ENCODE data around the gene NDOR1. TPM values are rescaled to one million over a fixed set of nuclear protein-coding genes. Genes with fewer than 3 reads are reported as not detected.

Gene NDOR1
- polyA plus RNA-seq (2013, experiment 1 of 2), result 16.1 TPM
- 15.4 TPM for polyA plus RNA-seq (2013, experiment 2 of 2)

DNA sequence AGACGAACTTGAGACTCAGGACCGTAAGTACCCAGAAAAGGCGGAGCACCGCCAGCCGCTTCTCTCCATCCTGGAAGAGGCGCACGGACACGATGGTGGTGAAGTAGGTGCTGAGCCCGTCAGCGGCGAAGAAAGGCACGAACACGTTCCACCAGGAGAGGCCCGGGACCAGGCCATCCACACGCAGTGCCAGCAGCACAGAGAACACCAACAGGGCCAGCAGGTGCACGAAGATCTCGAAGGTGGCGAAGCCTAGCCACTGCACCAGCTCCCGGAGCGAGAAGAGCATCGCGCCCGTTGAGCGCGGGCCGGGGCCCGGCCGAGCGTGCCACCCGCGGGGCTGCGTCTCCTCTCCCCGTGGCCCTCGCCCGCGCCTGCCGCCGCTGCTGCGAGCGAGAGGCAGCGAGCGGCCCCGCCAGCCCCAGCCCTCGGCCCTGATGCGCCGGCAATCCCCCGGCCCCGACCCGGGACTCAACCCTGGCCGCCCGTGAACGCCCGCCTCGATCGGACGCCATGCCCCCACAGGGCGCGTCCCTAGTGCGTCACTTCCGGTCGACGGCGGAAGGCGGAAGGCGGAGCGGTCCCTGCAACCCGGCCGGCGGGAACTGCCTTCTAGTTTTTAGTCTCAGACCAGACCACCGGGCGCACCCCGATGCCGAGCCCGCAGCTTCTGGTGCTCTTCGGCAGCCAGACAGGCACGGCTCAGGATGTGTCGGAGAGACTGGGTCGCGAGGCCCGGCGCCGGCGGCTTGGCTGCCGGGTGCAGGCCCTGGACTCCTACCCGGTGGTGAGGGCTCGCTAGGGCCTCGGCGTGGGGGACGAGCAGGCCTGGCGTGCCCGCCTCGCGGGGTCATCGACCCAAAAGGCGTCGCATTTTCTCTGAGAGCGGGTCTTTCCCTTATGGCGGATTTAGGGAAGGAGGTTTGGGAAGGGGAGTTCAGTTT, at the start of gene NDOR1, which contains the start of gene TMEM203:
TSS of gene NDOR1 (plus strand) at position 575 of the 944 bp plus-strand sequence. CDS start at position 653, 78 bp downstream.
TSS of gene TMEM203 (minus strand) at position 523 of the 944 bp plus-strand sequence. CDS start at position 289, 234 bp downstream.
- H3K4me2 ChIP-seq (ENCODE audit: insufficient read depth, low read length, poor library complexity, severe bottlenecking), result peak within 1 kb of the TSS; percentile 81
- H3K79me1 ChIP-seq (ENCODE audit: low read depth, low read length), result peaks cover 10% of the 10 kb centered on the region
- peak within 1 kb of the TSS; percentile 99 for H3K23ac ChIP-seq (ENCODE audit: low read depth, low read length, poor library complexity)
- H3K27ac ChIP-seq (replicated peaks; ENCODE audit: low read length), result no peak within 1 kb of the TSS
- H4K8ac ChIP-seq (ENCODE audit: low read depth, low read length), result no peak within 1 kb of the TSS
- no peak within 1 kb of the TSS for H2BK15ac ChIP-seq (ENCODE audit: low read length)
- no peak within 1 kb of the TSS for H2BK120ac ChIP-seq (ENCODE audit: low read depth, low read length)
- H3K9me3 ChIP-seq (replicated peaks in 1 of 2; ENCODE audit: control insufficient read depth in 2 of 2, insufficient read depth in 1 of 2, low read depth in 1 of 2, low read length in 2 of 2), result peaks cover 0 to 1% of the 10 kb centered on the region in 2 donors
- no peak within 1 kb of the TSS for H3K4ac ChIP-seq (ENCODE audit: low read length)
- peak within 1 kb of the TSS; percentile 88 for H2AFZ ChIP-seq (ENCODE audit: low read length)
- no peak within 1 kb of the TSS for H4K91ac ChIP-seq (ENCODE audit: low read depth, low read length, poor library complexity)
- DNase-seq (ENCODE audit: low spot score), result peak; percentile 86
- no peaks in the 10 kb centered on the region for H3K27me3 ChIP-seq (ENCODE audit: control insufficient read depth in 3 of 3, insufficient read depth in 3 of 3, low read depth in 1 of 3, low read length in 3 of 3)
- H2BK12ac ChIP-seq (ENCODE audit: low read length), result no peak within 1 kb of the TSS
- H3K36me3 ChIP-seq (replicated peaks in 1 of 2; ENCODE audit: control insufficient read depth in 2 of 2, insufficient read depth in 2 of 2, low read length in 2 of 2), result peaks cover 12 to 38% of the 10 kb centered on the region in 2 donors
- no CpG with 5 or more reads among the region's 98 CpGs for WGBS, 2 donors (ENCODE audit: extremely low coverage in 2 of 2, insufficient read length in 2 of 2, insufficient replicate concordance in 1 of 2)
- H3K9ac ChIP-seq (ENCODE audit: low read depth, low read length, poor library complexity), result peak within 1 kb of the TSS; percentile 95
- H3K18ac ChIP-seq (ENCODE audit: low read length), result peak within 1 kb of the TSS; percentile 92
- H2BK5ac ChIP-seq (ENCODE audit: low read length), result peak within 1 kb of the TSS; percentile 83
- H3K14ac ChIP-seq (ENCODE audit: low read length), result no peak within 1 kb of the TSS
- H3K4me3 ChIP-seq (ENCODE audit: low read length in 2 of 2), result peak within 1 kb of the TSS; percentile 92 to 99
- peak within 1 kb of the TSS; percentile 92 for H2AK5ac ChIP-seq (ENCODE audit: low read depth, low read length)
- peaks cover 18 to 21% of the 10 kb centered on the region in 2 donors for H3K4me1 ChIP-seq (ENCODE audit: control insufficient read depth in 2 of 2, insufficient read depth in 1 of 2, low read depth in 1 of 2, low read length in 2 of 2)

DNA sequence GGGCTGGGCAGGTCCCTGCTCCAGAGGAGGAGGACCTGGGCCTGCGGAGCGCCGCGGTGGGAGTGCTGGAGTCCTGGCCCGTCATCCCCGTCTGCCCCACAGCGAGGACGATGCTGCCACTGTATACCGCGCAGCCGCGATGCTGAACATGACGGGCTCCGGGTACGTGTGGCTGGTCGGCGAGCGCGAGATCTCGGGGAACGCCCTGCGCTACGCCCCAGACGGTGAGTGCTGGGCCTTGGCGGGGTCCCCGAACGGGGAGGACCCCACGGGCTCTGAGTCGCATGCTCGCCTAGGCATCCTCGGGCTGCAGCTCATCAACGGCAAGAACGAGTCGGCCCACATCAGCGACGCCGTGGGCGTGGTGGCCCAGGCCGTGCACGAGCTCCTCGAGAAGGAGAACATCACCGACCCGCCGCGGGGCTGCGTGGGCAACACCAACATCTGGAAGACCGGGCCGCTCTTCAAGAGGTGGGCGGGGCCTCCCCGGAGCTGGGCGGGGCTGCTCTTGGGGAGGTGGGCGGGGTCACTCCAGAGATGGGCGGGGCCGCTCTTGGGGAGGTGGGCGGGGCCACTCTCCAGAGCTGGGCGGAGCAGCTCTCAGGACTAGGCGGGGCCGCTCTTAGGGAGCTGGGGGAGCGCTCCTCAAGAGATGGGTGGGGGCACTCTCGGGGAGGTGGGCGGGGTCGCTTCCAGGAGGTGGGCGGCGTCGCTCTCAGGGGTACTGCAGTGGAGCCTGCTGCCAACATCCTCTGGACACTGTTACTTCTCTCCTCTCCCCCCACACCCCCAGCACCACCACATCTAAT, 48.7 kb upstream of the NDOR1 start:
- H3K27me3 ChIP-seq (ENCODE audit: control insufficient read depth in 3 of 3, insufficient read depth in 3 of 3, low read depth in 1 of 3, low read length in 3 of 3), result peaks cover 17 to 67% (median 65%) of the 10 kb centered on the region in 3 experiments
- peak overlapping the region; percentile 60 for H3K9ac ChIP-seq (ENCODE audit: low read depth, low read length, poor library complexity)
- H3K4me1 ChIP-seq (ENCODE audit: control insufficient read depth in 2 of 2, insufficient read depth in 1 of 2, low read depth in 1 of 2, low read length in 2 of 2), result peaks cover 6 to 8% of the 10 kb centered on the region in 2 donors
- peak; percentile 42 for DNase-seq (ENCODE audit: low spot score)
- peaks cover 0 to 18% of the 10 kb centered on the region in 2 donors for H3K9me3 ChIP-seq (replicated peaks in 1 of 2; ENCODE audit: control insufficient read depth in 2 of 2, insufficient read depth in 1 of 2, low read depth in 1 of 2, low read length in 2 of 2)
- peak overlapping the region; percentile 80 for H3K18ac ChIP-seq (ENCODE audit: low read length)
- H2BK120ac ChIP-seq (ENCODE audit: low read depth, low read length), result no peak overlapping the region
- no peak overlapping the region for H3K4ac ChIP-seq (ENCODE audit: low read length)
- peak overlapping the region in 1 of 2 donors; percentile 71 for H3K4me3 ChIP-seq (ENCODE audit: low read length in 2 of 2)
- H4K8ac ChIP-seq (ENCODE audit: low read depth, low read length), result no peak overlapping the region
- H3K4me2 ChIP-seq (ENCODE audit: insufficient read depth, low read length, poor library complexity, severe bottlenecking), result peak overlapping the region; percentile 57
- no peak overlapping the region for H2BK5ac ChIP-seq (ENCODE audit: low read length)
- H2AK5ac ChIP-seq (ENCODE audit: low read depth, low read length), result peak overlapping the region; percentile 61
- H4K91ac ChIP-seq (ENCODE audit: low read depth, low read length, poor library complexity), result no peak overlapping the region
- no CpG with 5 or more reads among the region's 65 CpGs for WGBS, 2 donors (ENCODE audit: extremely low coverage in 2 of 2, insufficient read length in 2 of 2, insufficient replicate concordance in 1 of 2)
- peaks cover 3% of the 10 kb centered on the region for H3K79me1 ChIP-seq (ENCODE audit: low read depth, low read length)
- peaks cover 0 to 2% of the 10 kb centered on the region in 2 donors for H3K36me3 ChIP-seq (replicated peaks in 1 of 2; ENCODE audit: control insufficient read depth in 2 of 2, insufficient read depth in 2 of 2, low read length in 2 of 2)
- H2AFZ ChIP-seq (ENCODE audit: low read length), result peak overlapping the region; percentile 51
- no peak overlapping the region for H3K27ac ChIP-seq (replicated peaks; ENCODE audit: low read length)
- no peak overlapping the region for H3K14ac ChIP-seq (ENCODE audit: low read length)
- H3K23ac ChIP-seq (ENCODE audit: low read depth, low read length, poor library complexity), result peak overlapping the region; percentile 98
- peak overlapping the region; percentile 41 for H2BK12ac ChIP-seq (ENCODE audit: low read length)
- H2BK15ac ChIP-seq (ENCODE audit: low read length), result no peak overlapping the region

DNA sequence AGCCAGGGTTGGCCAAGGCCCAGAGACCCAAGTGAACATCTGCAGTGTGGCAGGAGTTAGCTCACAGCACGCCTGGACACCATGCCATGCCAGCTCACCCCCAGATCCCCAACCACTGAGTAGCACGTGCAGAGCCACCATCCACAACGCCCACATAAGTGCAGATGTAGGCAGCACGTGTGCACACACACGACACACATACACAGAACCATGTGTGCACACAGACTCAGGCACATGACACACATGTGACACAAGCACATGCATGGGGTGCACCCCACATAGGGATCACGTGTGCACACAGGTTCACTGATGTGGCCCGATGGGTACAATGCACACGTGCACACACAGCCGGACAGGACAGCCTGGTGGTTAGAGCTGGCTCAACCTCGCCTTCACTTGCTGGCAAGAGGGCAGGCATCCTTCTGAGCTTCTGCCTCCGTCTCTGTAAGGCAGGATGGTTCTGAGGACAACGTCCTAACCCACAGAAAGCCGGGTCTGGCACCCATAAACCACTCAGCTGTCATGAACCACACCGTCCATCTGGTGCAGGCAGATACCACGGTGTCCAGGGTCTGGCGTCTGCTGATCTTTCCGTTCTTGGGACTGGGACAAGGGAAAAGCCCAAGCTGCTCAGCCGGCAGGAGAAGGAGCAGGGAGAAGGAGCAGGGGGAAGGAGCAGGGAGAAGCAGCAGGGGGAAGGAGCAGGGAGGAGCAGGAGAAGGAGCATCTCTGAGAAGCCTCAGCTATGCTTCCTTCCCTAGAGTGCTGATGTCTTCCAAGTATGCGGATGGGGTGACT, 47.7 kb upstream of the NDOR1 start:
- H3K18ac ChIP-seq (ENCODE audit: low read length), result peak overlapping the region; percentile 80
- H2BK120ac ChIP-seq (ENCODE audit: low read depth, low read length), result no peak overlapping the region
- H3K4me2 ChIP-seq (ENCODE audit: insufficient read depth, low read length, poor library complexity, severe bottlenecking), result no peak overlapping the region
- H3K36me3 ChIP-seq (replicated peaks in 1 of 2; ENCODE audit: control insufficient read depth in 2 of 2, insufficient read depth in 2 of 2, low read length in 2 of 2), result peaks cover 0 to 1% of the 10 kb centered on the region in 2 donors
- H2BK12ac ChIP-seq (ENCODE audit: low read length), result no peak overlapping the region
- no peak overlapping the region for H4K91ac ChIP-seq (ENCODE audit: low read depth, low read length, poor library complexity)
- H2BK5ac ChIP-seq (ENCODE audit: low read length), result no peak overlapping the region
- no peak overlapping the region for H2AFZ ChIP-seq (ENCODE audit: low read length)
- peak overlapping the region; percentile 92 for H3K14ac ChIP-seq (ENCODE audit: low read length)
- H3K4me1 ChIP-seq (ENCODE audit: control insufficient read depth in 2 of 2, insufficient read depth in 1 of 2, low read depth in 1 of 2, low read length in 2 of 2), result peaks cover 6 to 8% of the 10 kb centered on the region in 2 donors
- peak overlapping the region in 1 of 2 donors; percentile 63 for H3K4me3 ChIP-seq (ENCODE audit: low read length in 2 of 2)
- DNase-seq (ENCODE audit: low spot score), result no peak
- peak overlapping the region; percentile 61 for H2AK5ac ChIP-seq (ENCODE audit: low read depth, low read length)
- peak overlapping the region; percentile 98 for H3K23ac ChIP-seq (ENCODE audit: low read depth, low read length, poor library complexity)
- peak overlapping the region; percentile 73 for H2BK15ac ChIP-seq (ENCODE audit: low read length)
- H3K4ac ChIP-seq (ENCODE audit: low read length), result peak overlapping the region; percentile 78
- H4K8ac ChIP-seq (ENCODE audit: low read depth, low read length), result peak overlapping the region; percentile 30
- WGBS, 2 donors (ENCODE audit: extremely low coverage in 2 of 2, insufficient read length in 2 of 2, insufficient replicate concordance in 1 of 2), result no CpG with 5 or more reads among the region's 19 CpGs
- no peak overlapping the region for H3K27ac ChIP-seq (replicated peaks; ENCODE audit: low read length)
- H3K9me3 ChIP-seq (replicated peaks in 1 of 2; ENCODE audit: control insufficient read depth in 2 of 2, insufficient read depth in 1 of 2, low read depth in 1 of 2, low read length in 2 of 2), result peaks cover 0 to 14% of the 10 kb centered on the region in 2 donors
- H3K9ac ChIP-seq (ENCODE audit: low read depth, low read length, poor library complexity), result peak overlapping the region; percentile 74
- H3K79me1 ChIP-seq (ENCODE audit: low read depth, low read length), result peaks cover 3% of the 10 kb centered on the region
- peaks cover 22 to 77% (median 75%) of the 10 kb centered on the region in 3 experiments for H3K27me3 ChIP-seq (ENCODE audit: control insufficient read depth in 3 of 3, insufficient read depth in 3 of 3, low read depth in 1 of 3, low read length in 3 of 3)

Measured in neuronal stem cell (in vitro differentiated cells).